Endothelial cell of umbilical vein (primary cell): ENCODE results near the gene SLC9B2. TPM values are rescaled to one million over a fixed set of nuclear protein-coding genes. Genes with fewer than 3 reads are reported as not detected.

Experiments used
- BruUV-seq: library from RNA; stranded (reverse); fragments of 400-500 nt; replicated peaks from 2 replicates; lab custom pipeline; 2021; lab: Mats Ljungman, UMichigan
- CTCF ChIA-PET: fragments of 300-600, 350-600 bp; sonication (Branson Sonifier 250); formaldehyde crosslinking; loops from one replicate; lab custom pipeline; 2021; ENCODE audit warnings: antibody characterized with exemption, inconsistent platforms; lab: Charles Lee
- POLR2A ChIA-PET: fragments of 300-600, 350-600 bp; sonication (Branson Sonifier 250); formaldehyde crosslinking; loops from one replicate; lab custom pipeline; 2021; ENCODE audit warnings: antibody characterized with exemption, inconsistent platforms; lab: Charles Lee
- DNase-seq: peaks from one replicate; pipeline ENCODE4 v3.0.0-alpha.2; 2011; ENCODE audit warnings: low read depth, low spot score
- FAIRE-seq: peaks from 2 replicates; lab custom pipeline; 2011; peaks lifted over from hg19 to GRCh38; lab: Jason Lieb, UNC
- H2AFZ ChIP-seq: 2 replicates; pipeline ENCODE4 v1.6.0; 2012; ENCODE audit warnings: low read depth, low read length, control low read depth, inconsistent platforms
- H3K27ac ChIP-seq: 2 replicates; pipeline ENCODE4 v1.5.1; 2011; ENCODE audit warnings: low read depth, mild to moderate bottlenecking, control low read depth, low read length, moderate library complexity; ENCODE audit not compliant: insufficient read depth
- H3K27me3 ChIP-seq, 2 experiments: 2 replicates each; pipeline versions ENCODE4 v1.6.0 to v1.6.1; 2011; ENCODE audit warnings: low read length in 2 of 2, mixed read lengths in 1 of 2; ENCODE audit not compliant: control insufficient read depth in 2 of 2, insufficient read depth in 2 of 2
- H3K36me3 ChIP-seq, 2 experiments: 2 replicates in 1 of 2; 3 replicates in 1 of 2; pipeline ENCODE4 v1.5.1; 2011; ENCODE audit warnings: low read length in 2 of 2, mild to moderate bottlenecking in 1 of 2, moderate library complexity in 1 of 2; ENCODE audit not compliant: control insufficient read depth in 2 of 2, insufficient read depth in 2 of 2; ENCODE audit errors: extremely low read depth in 1 of 2
- H3K4me1 ChIP-seq: 3 replicates; pipeline ENCODE4 v1.5.1; 2011; ENCODE audit warnings: mild to moderate bottlenecking, low read length; ENCODE audit not compliant: control insufficient read depth, insufficient read depth; ENCODE audit errors: extremely low read depth
- H3K4me2 ChIP-seq: 2 replicates; pipeline ENCODE4 v1.6.1; 2011; ENCODE audit warnings: low read length, control low read depth, mixed read lengths; ENCODE audit not compliant: insufficient read depth
- H3K4me3 ChIP-seq, 3 experiments: fragments of 200-600 bp in 1 of 3; sonication (generic), shearing (Covaris generic) in 1 of 3; replicated peaks in 1 of 3; 2 replicates each; pipeline ENCODE4 v1.5.1; 2011 to 2016; ENCODE audit warnings: control low read depth in 3 of 3, low read length in 3 of 3, mild to moderate bottlenecking in 2 of 3, inconsistent platforms in 1 of 3, low read depth in 1 of 3, moderate library complexity in 1 of 3; ENCODE audit not compliant: insufficient read depth in 1 of 3
- H3K79me2 ChIP-seq: 2 replicates; pipeline ENCODE4 v1.6.0; 2012; ENCODE audit warnings: low read length, inconsistent platforms; ENCODE audit not compliant: control insufficient read depth, insufficient read depth
- H3K9ac ChIP-seq: replicated peaks from 2 replicates; pipeline ENCODE3; 2011; ENCODE audit warnings: low read length, control low read depth; ENCODE audit not compliant: insufficient read depth; ENCODE audit errors: extremely low read depth
- H3K9me1 ChIP-seq: replicated peaks from 3 replicates; pipeline ENCODE4 v1.6.0; 2011; ENCODE audit warnings: mild to moderate bottlenecking, low read length; ENCODE audit not compliant: control insufficient read depth, insufficient read depth; ENCODE audit errors: extremely low read depth
- H3K9me3 ChIP-seq: replicated peaks from 2 replicates; pipeline ENCODE4 v1.5.1; 2012; ENCODE audit warnings: low read length, inconsistent platforms; ENCODE audit not compliant: control insufficient read depth, insufficient read depth
- H4K20me1 ChIP-seq: replicated peaks from 2 replicates; pipeline ENCODE3; 2011; ENCODE audit warnings: mild to moderate bottlenecking, low read length; ENCODE audit not compliant: control insufficient read depth, insufficient read depth; ENCODE audit errors: extremely low read depth
- EZH2 ChIP-seq: IDR thresholded peaks from 2 replicates; pipeline ENCODE4 v1.6.1; 2012; ENCODE audit warnings: borderline replicate concordance, low read depth, mild to moderate bottlenecking, moderate library complexity, low read length, inconsistent platforms; ENCODE audit not compliant: severe bottlenecking
- FOS ChIP-seq: IDR thresholded peaks from 2 replicates; pipeline ENCODE4 v1.6.1; 2011; ENCODE audit warnings: mild to moderate bottlenecking, low read length, moderate library complexity, borderline replicate concordance; ENCODE audit not compliant: insufficient read depth
- GATA2 ChIP-seq: IDR thresholded peaks from 2 replicates; pipeline ENCODE4 v1.7.0; 2011; ENCODE audit warnings: low read depth, mild to moderate bottlenecking, moderate library complexity, mixed read lengths, low read length; ENCODE audit not compliant: insufficient read length, insufficient read depth
- JUN ChIP-seq: IDR thresholded peaks from 2 replicates; pipeline ENCODE4 v1.6.1; 2011; ENCODE audit warnings: borderline replicate concordance, low read depth; ENCODE audit not compliant: insufficient read length, insufficient read depth
- MYC ChIP-seq: IDR thresholded peaks from one replicate; pipeline ENCODE4 v1.6.1; 2011; ENCODE audit warnings: mild to moderate bottlenecking, low read depth, low read length
- POLR2A ChIP-seq: IDR thresholded peaks from 2 replicates; pipeline ENCODE4 v1.6.1; 2012; ENCODE audit warnings: low read depth, mild to moderate bottlenecking, control low read depth, low read length
- POLR2AphosphoS5 ChIP-seq: IDR thresholded peaks from 2 replicates; pipeline ENCODE4 v1.6.1; 2012; ENCODE audit warnings: low read depth, mild to moderate bottlenecking, control low read depth, low read length, moderate library complexity; ENCODE audit not compliant: insufficient read depth
- dilution Hi-C: fragments of 300-500 bp; cut with MboI; formaldehyde crosslinking; loops from one replicate; pipeline ENCODE4 v1.15.0; 2019; ENCODE audit warnings: low sequenced_read_pairs; ENCODE audit not compliant: extremely low pct_ligation_motif_present
- intact Hi-C: fragments of 100-400 bp; cut with micrococcal nuclease; formaldehyde crosslinking; loops from one replicate; pipeline ENCODE4 v1.10.0; 2022
- polyA plus RNA-seq, 4 experiments: library from polyadenylated mRNA; depleted of rRNA in 3 of 4; stranded (reverse) in 3 of 4; unstranded in 1 of 4; fragments of >200 nt; gene quantifications; 2 replicates each; pipeline versions ENCODE4 v1.2.1 to v1.2.3, GENCODE V29; 2011 to 2012; ENCODE audit warnings: missing spikeins in 1 of 4
- total RNA-seq: library from RNA; stranded (reverse); gene quantifications from 2 replicates; pipeline ENCODE4 v1.2.3, GENCODE V29; 2021
- TF ChIP-seq, protein P1 (sequence below): IDR thresholded peaks from 2 replicates; pipeline ENCODE4 v1.6.1; 2011; ENCODE audit not compliant: insufficient read depth, insufficient read length
- TF ChIP-seq, protein P2 (sequence below), 2 donors: IDR thresholded peaks; 1 replicate in 1 of 2; 2 replicates in 1 of 2; pipeline ENCODE4 v1.5.1; 2011; ENCODE audit warnings: low read length in 2 of 2, mild to moderate bottlenecking in 2 of 2, moderate library complexity in 2 of 2, control low read depth in 1 of 2, inconsistent platforms in 1 of 2, low read depth in 1 of 2; ENCODE audit not compliant: insufficient read depth in 1 of 2; ENCODE audit errors: extremely low read depth in 1 of 2

SLC9B2 gene
- total and polyA plus RNA-seq, 2 donors (not counting 3 experiments of a cell fraction or from before 2014, with no cell fraction given) = 9.6 to 23.5 TPM

DNA sequence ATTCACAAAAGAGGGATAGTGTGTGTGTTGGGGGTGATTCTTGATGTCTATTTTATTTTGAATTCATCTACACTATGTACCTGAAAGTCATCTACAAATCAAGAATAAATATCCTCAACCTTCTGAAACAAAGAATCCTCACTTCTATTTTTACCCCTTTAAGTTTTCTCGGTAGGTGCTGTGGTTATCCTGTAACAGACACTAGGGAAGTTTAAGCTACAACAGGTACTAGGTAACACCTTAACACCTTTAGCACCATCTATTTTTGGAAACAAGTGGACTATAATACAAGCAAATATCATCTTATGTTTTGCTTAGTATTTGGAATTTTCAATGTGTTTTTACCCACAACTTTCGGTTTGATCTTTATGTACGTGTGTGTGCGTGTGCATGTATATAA is 35.0 kb upstream of the SLC9B2 start:
- TF ChIP-seq, protein P1, sequence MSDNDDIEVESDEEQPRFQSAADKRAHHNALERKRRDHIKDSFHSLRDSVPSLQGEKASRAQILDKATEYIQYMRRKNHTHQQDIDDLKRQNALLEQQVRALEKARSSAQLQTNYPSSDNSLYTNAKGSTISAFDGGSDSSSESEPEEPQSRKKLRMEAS = no peak
- TF ChIP-seq FOS (no peak), JUN (no peak), GATA2 (no peak), POLR2A (no peak), MYC (no peak), POLR2AphosphoS5 (no peak), EZH2 (no peak)
- TF ChIP-seq, protein P2, sequence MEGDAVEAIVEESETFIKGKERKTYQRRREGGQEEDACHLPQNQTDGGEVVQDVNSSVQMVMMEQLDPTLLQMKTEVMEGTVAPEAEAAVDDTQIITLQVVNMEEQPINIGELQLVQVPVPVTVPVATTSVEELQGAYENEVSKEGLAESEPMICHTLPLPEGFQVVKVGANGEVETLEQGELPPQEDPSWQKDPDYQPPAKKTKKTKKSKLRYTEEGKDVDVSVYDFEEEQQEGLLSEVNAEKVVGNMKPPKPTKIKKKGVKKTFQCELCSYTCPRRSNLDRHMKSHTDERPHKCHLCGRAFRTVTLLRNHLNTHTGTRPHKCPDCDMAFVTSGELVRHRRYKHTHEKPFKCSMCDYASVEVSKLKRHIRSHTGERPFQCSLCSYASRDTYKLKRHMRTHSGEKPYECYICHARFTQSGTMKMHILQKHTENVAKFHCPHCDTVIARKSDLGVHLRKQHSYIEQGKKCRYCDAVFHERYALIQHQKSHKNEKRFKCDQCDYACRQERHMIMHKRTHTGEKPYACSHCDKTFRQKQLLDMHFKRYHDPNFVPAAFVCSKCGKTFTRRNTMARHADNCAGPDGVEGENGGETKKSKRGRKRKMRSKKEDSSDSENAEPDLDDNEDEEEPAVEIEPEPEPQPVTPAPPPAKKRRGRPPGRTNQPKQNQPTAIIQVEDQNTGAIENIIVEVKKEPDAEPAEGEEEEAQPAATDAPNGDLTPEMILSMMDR (IDR thresholded peaks at IDR 0.05; ENCODE audit: extremely low read depth in 1 of 2, insufficient read depth in 1 of 2, low read depth in 1 of 2, low read length in 2 of 2) = no peak
- Histone ChIP-seq H3K9me3 (no peaks in the 10 kb centered on the region), H3K9ac (no peak overlapping the region), H2AFZ (no peak overlapping the region), H3K36me3 (peaks cover 3 to 7% of the 10 kb centered on the region in 2 experiments), H3K4me3 (no peak overlapping the region), H4K20me1 (no peaks in the 10 kb centered on the region), H3K27me3 (no peaks in the 10 kb centered on the region), H3K9me1 (no peaks in the 10 kb centered on the region), H3K4me2 (no peak overlapping the region), H3K27ac (no peak overlapping the region), H3K4me1 (no peaks in the 10 kb centered on the region), H3K79me2 (no peaks in the 10 kb centered on the region)
- dilution Hi-C loops (no loop called here), intact Hi-C loops (no loop called here)
- CTCF ChIA-PET = interaction anchor here (1.4 kb wide), 1 partner anchor 12 kb away, joined by 4 read pairs; the partner anchor contains the start of gene BDH2
- no peak for FAIRE-seq
- no TSS peak for BruUV-seq
- POLR2A ChIA-PET = interaction anchor here (0.5 kb wide), 1 partner anchor 14 kb away, joined by 6 read pairs; no protein-coding TSS in a partner anchor
- DNase-seq = no peak
